HPDE6-E6E7 (cell line): ENCODE results near the gene IGSF23.
"Not testable (repeated sequence)": the region's sequence is repeated elsewhere in the genome, so short reads cannot be mapped to it uniquely, and the experiment has no call there.

Source experiments
- DNase-seq: peaks from one replicate; pipeline ENCODE4 v3.0.0; 2011; ENCODE audit warnings: missing footprints; ENCODE audit errors: extremely low spot score

Gene IGSF23

DNA sequence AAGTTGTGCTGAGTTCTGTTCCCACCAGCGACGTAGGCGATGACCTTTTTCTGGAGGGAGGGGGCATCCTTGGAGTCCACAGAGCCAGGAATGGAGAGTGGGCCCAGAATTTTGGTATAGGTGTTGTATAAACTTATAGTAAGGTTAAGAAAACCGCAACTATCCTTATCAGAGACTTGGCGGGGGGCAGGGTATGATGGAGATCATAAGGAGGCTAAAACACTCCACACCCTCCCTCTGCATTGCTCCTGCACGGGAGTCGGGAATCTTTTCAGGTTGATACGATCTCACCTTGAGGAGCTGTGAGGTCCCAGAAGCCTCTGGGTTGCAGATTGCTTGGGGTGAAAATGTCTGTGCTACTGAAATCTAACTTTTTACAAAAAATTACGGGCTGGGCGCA is 51.6 kb downstream of the IGSF23 start:
- no peak for DNase-seq

GRCh38 chr19:44666852-44667556 is 53.6 kb downstream of the IGSF23 start:
- DNase-seq: no peak

DNA sequence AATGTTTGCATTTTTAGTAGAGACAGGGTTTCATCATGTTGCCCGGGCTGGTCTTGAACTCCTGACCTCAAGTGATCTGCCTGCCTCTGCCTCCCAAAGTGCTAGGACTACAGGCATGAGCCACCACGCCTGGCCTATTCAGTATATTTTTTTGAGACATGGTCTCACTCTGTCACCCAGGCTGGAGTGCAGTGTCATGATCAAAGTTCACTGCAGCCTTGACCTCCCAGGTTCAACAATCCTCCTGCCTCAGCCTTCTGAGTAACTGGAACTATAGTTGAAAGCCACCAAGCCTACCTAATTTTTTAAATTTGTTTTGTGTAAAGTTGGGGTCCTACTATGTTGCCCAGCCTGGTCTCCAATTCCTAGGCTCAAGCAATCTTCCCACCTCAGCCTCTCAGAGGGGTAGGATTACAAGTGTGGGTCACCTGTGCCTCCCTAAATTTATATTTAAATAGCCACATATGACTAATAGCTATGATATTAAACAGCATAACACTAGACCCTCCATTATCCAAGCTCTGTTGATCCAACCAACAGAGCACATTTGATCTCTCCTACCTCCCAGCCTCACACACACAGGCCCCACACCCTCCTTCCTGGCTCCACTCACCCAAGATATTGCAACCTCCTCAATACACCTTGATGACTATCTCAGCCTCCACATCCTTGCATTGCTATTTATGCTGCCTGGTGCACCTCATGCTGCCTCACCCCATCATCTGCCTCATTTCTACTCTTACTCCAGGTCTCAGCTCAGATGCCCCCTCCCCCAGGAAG is 55.8 kb downstream of the IGSF23 start:
- no peak for DNase-seq

DNA sequence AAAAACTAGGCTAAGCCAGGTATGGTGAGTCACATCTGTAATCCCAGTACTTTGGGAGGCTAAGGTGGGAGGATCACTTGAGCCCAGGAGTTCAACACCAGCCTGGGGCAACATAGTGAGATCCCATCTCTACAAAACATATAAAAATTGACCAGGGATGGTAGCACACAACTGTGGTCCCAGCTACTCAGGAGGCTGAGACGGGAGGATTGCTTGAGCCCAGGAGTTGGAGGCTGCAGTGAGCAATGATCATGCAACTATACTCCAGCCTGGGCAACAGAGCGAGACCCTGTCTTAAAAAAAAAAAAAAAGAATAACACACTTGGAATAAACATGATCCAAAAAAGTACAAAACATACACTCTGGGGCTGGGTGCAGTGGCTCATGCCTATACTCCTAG is 56.7 kb downstream of the IGSF23 start:
- not testable (repeated sequence) for DNase-seq

DNA sequence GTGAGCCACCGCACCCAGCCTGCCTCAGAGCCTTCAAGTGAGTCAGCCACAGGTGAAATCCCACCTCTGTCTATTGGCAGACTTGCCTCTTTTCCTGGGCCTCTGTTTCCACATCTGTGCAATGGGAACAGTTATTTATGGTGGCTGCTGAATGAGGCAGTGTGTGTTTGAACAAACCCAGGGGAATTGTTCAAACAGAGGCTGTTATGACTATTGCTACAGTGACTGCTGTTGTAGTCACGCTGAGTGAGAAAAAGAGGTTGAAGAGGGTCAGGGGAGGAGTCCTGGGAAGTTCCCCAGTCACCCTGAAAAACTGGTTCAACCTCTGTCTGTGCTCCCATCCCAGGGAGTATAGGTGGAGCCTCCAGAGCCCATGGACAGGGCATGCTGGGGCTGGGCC is 58.0 kb downstream of the IGSF23 start, which contains the start of gene CEACAM19:
Gene CEACAM19, plus strand, starts transcription at position 83 of the 400 bp plus-strand sequence. CDS start 450 bp downstream, outside the sequence.
- DNase-seq: peak; percentile 80

DNA sequence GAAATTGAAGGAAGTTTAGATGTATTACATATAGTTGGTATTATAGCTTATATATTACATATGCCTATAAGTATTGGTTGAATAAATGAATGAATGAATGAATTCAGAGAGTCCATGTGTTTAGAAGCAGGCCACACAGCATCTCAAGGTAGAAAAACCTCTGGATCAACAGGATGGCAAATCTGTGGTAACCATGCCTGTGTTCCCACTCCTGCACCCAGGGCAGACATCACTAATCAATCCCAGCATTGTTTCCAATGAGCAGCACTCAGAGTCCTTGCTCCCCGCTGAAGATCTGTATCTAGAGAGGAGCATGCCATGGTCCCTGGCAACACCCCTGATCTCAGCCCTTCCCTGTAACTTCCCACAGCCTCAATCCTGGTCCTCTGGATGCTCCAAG is 58.9 kb downstream of the IGSF23 start:
- DNase-seq: no peak

DNA sequence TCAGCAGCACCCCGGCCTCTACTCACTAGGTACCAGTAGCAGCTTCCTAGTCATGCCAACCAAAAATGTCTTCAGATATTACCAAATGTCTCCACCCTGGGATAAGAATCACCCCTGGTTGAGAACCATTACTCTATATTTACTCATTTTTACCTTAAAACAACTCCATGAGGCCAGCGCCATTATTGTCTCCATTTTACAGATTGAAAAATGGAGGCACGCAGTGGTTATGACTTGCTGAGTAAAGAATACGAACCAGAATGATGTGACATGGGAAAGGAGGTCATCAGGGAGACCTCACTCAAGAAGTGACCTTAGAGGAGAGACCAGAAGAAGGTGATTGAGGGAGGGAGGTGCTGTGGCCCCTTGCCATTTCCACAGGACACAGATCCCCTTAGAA is 60.1 kb downstream of the IGSF23 start:
- DNase-seq: no peak

- DNase-seq: no peak
These were observed 62.2 kb downstream of the IGSF23 start for GRCh38 chr19:44675521-44675920.

GRCh38 chr19:44677019-44677811 is 63.9 kb downstream of the IGSF23 start:
- no peak for DNase-seq

GRCh38 chr19:44680536-44680935 is 67.2 kb downstream of the IGSF23 start:
- no peak for DNase-seq

GRCh38 chr19:44681992-44682790 is 68.8 kb downstream of the IGSF23 start:
- DNase-seq: no peak

- DNase-seq: no peak
These were observed 69.4 kb downstream of the IGSF23 start for GRCh38 chr19:44682807-44683206.

- DNase-seq: no peak
These were observed 70.3 kb downstream of the IGSF23 start for GRCh38 chr19:44683434-44684210.

DNA sequence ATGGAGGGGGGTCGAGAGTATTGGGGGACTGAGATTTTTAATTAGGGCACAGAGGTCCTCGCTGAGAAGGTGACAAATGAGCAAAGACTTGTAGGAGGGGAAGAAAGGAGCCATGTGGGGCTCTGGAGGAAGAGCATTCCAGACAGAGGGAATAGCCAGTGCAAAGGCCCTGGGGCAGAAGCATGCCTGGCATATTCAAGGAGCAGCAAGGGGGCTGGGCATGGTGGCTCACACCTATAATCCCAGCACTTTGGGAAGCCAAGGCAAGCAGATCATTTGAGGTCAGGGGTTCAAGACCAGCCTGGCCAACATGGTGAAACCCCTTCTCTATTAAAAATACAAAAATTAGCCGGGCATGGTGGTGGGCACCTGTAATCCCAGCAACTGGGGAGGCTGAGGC is 71.0 kb downstream of the IGSF23 start:
- not testable (repeated sequence) for DNase-seq

DNA sequence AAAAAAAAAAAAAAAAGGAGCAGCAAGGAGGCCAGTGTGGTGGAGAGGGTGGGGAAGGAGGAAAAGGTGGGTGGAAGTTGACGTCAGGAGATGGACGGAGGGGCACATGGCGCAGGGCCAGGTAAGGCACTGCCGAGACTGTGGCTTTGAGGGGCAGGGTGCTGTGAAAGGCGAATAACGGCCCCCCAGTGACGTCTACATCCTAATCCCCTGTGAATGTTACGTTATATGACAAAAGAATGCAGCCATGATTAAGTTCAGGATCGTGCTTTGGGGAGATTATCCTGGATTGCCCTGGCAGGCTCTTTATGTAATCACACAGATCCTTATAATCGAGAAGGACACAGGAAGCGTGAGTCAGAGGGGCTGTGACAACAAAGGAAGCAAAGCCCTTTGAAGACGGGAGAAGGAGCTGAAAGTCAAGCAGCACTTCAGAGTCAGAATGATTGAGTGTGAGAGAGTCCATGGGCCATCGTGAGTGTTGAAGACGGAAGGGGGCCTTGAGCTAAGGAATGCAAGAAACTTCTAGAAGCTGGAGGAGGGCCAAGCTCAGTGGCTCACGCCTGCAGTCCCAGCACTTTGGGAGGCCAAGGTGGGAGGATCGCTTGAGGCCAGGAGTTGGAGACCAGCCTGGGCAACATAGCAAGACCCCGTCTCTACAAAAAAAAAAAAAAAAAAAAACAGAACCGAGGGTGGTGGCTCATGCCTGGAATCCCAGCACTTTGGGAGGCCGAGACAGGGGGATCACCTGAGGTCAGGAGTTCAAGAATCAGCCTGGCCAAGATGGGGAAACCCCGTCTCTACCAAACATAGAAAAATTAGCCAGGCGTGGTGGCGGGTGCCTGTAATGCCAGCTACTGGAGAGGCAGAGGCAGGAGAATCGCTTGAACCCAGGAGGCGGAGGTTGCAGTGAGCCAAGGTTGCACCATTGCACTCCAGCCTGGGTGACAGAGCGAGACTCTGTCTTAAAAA is 71.8 kb downstream of the IGSF23 start:
- DNase-seq: peak; percentile 29

- no peak for DNase-seq
These were observed 72.5 kb downstream of the IGSF23 start for GRCh38 chr19:44685877-44686276.
